CD1c-positive myeloid dendritic cell (primary cell): Measurements from ENCODE around the gene ORMDL2.
A peak's percentile ranks its signal among the peaks of the same experiment; 100 is the strongest.
"Not testable (repeated sequence)": the region's sequence is repeated elsewhere in the genome, so short reads cannot be mapped to it uniquely, and the experiment has no call there.

Experiments used
- DNase-seq: peaks from one replicate; pipeline ENCODE4 v3.0.0-alpha.2; 2016; ENCODE audit errors: extremely low spot score

ORMDL2 gene

GRCh38 chr12:55828357-55828756, 10.5 kb downstream of the ORMDL2 start:
- no peak for DNase-seq

- peak; percentile 27 for DNase-seq
These were observed 12.2 kb downstream of the ORMDL2 start for GRCh38 chr12:55829967-55830600.

GRCh38 chr12:55830601-55831446, 13.0 kb downstream of the ORMDL2 start:
- peak; percentile 33 for DNase-seq

- DNase-seq: no peak
These were observed 13.6 kb downstream of the ORMDL2 start for GRCh38 chr12:55831447-55831815.

- no peak for DNase-seq
These were observed 15.2 kb downstream of the ORMDL2 start for GRCh38 chr12:55833056-55833455.

- DNase-seq: not testable (repeated sequence)
These were observed 16.6 kb downstream of the ORMDL2 start for GRCh38 chr12:55834400-55834799.

- no peak for DNase-seq
These were observed 20.5 kb downstream of the ORMDL2 start for GRCh38 chr12:55838361-55838760.

GRCh38 chr12:55839345-55840140, 21.7 kb downstream of the ORMDL2 start:
- DNase-seq: no peak

GRCh38 chr12:55840581-55841351, 22.9 kb downstream of the ORMDL2 start:
- DNase-seq: no peak

- DNase-seq: peak; percentile 70
These were observed 25.0 kb downstream of the ORMDL2 start, which contains the start of gene MMP19 for GRCh38 chr12:55842681-55843429. Gene MMP19, minus strand, starts transcription at chr12:55842936. Its CDS starts 106 bp downstream, at chr12:55842830.

GRCh38 chr12:55843431-55843830, 25.6 kb downstream of the ORMDL2 start:
- no peak for DNase-seq

GRCh38 chr12:55844961-55845360, 27.1 kb downstream of the ORMDL2 start:
- no peak for DNase-seq

- peak; percentile 51 for DNase-seq
These were observed 27.5 kb downstream of the ORMDL2 start for GRCh38 chr12:55845361-55845760.

GRCh38 chr12:55845785-55846496, 28.1 kb downstream of the ORMDL2 start:
- DNase-seq: no peak

- peak; percentile 91 for DNase-seq
These were observed 29.2 kb downstream of the ORMDL2 start for GRCh38 chr12:55847033-55847432.

GRCh38 chr12:55847603-55848291, 29.9 kb downstream of the ORMDL2 start:
- DNase-seq: peak; percentile 96

GRCh38 chr12:55849616-55850343, 31.9 kb downstream of the ORMDL2 start:
- DNase-seq: no peak

- DNase-seq: peak; percentile 20
These were observed 32.6 kb downstream of the ORMDL2 start for GRCh38 chr12:55850401-55850800.

GRCh38 chr12:55850893-55851292, 33.1 kb downstream of the ORMDL2 start:
- no peak for DNase-seq
